Stimulated activated CD4-positive, alpha-beta T cell treated with anti-CD3 and anti-CD28 coated beads, TNF-alpha, amount 100 ng/mL, for 48 hours (primary cell): ENCODE data around the gene APBA3.

Source experiments
- DNase-seq, 3 donors: peaks; one replicate each; pipeline ENCODE4 v3.0.0-alpha.2; 2020; ENCODE audit warnings: low read depth in 3 of 3

Gene APBA3, protein sequence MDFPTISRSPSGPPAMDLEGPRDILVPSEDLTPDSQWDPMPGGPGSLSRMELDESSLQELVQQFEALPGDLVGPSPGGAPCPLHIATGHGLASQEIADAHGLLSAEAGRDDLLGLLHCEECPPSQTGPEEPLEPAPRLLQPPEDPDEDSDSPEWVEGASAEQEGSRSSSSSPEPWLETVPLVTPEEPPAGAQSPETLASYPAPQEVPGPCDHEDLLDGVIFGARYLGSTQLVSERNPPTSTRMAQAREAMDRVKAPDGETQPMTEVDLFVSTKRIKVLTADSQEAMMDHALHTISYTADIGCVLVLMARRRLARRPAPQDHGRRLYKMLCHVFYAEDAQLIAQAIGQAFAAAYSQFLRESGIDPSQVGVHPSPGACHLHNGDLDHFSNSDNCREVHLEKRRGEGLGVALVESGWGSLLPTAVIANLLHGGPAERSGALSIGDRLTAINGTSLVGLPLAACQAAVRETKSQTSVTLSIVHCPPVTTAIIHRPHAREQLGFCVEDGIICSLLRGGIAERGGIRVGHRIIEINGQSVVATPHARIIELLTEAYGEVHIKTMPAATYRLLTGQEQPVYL

DNA sequence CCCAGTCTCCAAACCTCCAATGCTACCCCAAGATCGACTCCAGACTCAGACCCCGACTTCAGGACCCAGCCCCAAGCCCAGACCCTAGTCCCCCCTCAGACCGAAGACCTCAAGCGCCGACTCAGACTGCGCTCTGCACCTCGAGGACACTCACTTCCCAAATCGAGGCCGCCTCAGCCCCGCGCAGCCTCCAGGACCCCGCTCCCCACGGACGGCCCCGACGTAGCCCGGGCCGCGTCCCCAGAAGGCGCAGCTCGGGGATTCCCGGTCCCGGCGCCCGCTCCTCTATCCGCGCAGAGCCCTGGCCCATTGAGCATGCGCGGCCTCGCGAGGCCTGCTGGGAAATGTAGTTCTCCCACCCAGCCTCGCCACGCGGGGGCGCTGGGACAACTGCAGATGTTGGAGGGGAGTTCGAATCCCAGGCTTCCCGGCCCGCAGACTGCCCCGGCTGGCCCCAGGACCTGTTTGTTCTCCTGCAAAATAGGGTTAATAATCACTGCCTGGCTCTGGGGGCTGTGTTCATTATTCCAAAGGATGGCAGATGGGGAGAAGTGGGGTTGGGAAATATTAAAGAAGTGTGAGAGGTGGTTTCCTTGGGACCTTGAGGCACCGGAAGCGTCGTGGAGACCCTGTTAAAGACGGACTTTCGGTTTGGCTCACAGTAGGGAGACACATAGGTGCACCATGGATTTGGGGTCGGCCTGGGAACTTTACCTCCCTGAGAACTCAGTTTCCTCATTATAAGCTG is at the start of gene APBA3:
APBA3 (minus strand) TSS at position 311 of the 748 bp plus-strand sequence. CDS start 1,428 bp downstream, outside the sequence.
- peak; percentile 92 to 96 (median 93) for DNase-seq

DNA sequence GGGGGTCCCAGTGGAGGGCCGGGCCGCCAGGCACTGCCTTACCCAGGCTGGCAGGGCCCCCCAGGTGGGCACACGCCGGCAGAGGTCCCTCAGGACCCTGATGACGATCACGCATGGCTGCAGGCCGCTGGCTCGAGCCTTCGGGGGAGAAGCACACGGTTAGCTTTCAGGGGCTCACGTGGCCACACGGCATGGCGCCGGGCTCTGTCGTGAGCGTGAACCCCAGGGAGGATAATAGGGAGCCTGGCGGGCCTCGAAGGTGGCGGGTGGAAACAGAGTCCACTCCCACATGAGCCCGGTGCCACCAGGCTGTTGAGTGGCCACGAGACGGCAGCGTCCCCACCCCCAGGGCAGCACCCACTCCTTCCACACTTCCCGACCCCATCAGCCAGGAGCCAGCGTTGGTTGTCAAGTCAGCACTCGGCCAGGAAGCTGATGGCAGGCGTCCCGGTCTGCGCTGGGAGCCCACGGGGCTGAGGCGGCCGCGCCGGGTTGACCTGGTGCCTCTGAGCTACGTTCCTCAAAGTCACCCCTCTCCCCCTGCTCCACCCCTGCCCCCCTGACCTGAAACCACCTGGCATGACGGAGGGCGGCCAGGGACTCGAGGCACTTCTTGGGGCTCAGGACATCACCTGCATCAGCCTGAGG is 49.3 kb upstream of the APBA3 start:
- no peak for DNase-seq

DNA sequence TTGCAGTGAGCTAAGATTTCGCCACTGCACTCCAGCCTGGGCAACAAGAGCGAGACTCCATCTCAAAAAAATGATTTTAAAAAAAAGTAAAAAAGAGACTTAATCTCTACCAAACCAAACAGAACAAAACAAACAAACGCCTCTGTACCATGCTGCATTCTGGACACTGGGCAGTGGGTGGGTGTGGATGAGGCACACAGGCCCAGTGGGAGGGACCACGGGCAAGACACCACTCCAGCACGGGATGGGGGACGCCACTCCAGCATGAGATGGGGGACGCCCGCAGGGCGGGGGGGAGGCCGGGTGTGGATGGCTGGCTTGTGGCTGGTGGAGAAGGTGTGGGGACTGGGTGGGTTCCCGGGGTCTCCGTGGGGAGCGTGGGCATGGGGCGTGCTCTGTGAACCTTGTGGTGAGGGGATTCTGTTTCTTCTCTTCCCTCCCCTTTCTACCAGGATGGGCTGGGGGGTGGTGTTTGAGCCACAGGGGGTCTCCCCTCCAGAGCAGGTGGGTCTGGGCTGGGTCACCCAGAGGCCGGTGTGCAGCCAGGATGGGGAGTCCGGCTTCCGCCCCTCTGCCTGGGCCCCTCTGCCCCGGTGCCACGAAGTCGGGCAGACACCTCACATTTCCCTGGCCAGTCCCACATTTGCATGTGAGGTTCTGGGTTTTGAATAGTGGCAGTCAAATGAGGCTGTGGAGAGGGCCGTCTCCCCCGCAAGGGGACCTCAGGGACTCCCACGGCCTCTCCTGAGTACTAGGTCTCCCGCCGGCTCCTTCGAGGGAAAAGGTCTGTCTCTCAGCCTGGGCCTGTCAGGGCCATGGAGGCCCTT is 48.6 kb upstream of the APBA3 start:
- DNase-seq: no peak

DNA sequence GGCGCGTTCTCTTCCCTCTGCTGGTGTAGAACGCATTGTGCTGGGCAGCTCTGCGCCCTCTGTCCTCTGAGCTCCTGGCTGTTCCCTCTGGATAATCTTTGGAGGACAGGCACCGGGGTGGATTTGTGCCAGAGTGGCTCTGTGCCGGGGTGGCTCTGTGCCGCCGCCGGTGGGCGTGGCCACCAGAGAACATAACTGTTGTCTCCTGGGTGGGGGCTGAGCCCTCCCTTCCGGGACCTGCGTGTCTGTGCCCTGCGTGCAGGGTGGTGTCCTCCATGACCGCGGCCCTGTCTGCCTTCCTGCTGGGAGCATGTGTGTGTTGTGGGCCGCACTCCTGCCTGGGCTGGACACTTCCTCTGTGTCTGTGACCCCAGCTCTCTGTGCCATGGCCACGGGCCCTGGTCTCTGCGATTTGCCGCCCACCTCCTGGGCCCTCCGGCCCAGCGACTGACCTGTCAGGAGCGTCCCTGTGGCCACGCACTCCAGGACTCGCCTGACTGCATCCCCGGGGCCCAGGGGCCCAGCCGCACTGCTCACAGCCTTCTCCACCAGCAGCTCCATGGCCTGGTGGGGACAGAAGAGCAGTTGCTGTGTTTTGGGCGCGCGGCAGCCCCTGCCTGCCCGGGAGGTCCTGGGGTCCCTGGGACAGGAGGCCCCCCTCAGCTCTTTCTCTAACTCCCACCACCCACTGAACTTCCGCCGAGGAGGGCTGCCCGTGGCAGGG is 47.1 kb upstream of the APBA3 start:
- no peak for DNase-seq

DNA sequence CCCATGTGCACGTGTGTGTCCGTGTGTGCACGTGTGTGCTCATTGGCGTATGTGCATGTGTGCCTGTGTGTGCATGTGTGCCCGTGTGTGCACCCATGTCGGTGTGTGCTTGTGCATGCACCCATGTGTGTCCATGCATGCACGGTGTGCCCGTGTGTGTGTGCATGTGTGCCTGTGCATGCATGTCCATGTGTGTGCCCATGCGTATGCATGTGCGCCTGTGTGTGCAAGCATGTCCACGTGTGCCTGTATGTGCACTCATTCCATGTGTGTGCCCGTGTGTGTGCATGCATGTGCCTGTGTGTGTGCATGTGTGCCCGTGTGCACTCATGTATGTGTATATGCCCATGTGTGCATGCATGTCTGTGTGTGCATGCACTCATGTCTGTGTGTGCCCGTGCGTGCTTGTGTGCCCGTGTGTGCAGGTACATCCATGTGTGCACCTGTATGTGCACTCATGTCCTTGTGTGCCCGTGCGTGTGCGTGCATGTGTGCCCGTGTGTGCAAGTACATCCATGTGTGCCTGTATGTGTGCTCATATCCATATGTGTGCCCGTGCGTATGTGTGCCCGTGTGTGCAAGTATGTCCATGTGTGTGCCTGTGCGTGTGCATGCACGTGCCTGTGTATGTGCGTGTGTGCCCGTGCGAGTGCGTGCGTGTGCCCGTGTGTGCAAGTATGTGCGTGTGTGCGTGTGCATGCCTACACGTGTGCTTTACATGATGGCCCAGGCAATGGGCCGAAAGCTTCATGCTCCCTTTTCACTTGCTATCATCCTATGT is 46.3 kb upstream of the APBA3 start:
- no peak for DNase-seq

DNA sequence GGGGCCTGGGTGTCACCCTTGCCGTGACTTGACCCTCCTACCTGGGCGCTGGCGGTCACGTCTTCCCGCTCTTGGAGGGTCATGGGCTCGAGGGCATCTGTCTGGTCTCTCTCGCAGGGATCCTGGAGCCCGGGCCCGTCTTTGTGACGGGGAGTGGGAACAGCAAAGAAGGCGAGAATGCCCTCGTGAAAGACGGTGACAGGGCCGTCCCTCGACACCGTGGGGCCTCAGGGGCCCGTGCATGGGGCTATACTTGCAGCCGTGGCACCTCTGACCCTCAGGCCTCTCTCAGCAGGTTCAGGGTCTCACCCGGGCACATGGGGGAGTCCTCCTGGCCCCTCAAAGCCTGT is 45.6 kb upstream of the APBA3 start:
- no peak for DNase-seq

DNA sequence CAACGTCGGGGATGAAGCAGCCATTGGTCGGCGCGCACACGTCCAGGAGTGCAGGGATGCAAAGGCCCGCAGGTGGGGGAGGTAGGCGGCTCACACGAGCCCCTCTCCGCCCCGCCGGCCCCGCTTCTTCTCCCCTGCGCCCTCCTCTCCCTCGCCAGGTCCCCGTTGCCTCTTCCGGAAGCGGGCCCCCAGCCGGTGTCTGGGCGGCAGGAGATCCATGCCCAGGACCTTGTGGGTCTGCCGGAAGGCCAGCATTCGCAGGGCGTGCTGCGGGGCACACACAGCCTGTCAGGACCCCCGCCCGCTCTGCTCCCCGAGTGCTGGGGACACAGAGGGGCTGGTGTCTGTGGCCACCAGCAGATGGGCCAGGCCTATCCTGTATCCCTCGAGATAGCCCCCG is 44.4 kb upstream of the APBA3 start:
- DNase-seq: no peak

DNA sequence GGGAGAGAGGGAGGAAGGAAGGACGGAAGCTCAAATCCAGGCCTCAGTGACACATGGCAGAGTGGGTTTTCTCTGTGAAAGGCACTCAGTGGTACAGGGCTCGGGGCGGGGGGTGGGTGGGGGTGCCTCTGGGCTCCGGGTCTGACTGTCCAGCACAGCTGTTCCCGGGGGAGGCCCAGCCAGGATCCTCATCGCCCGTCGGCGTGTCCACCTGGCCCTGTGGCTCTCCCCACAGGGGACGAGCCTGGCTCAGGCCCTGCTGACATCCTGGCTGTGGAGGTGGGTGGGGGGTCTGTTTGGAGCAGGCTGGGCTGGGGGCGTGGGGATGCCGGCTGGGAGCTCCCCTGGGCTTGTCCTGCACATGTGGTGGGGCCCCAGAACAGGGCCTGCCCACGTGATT is 42.9 kb upstream of the APBA3 start:
- no peak for DNase-seq

DNA sequence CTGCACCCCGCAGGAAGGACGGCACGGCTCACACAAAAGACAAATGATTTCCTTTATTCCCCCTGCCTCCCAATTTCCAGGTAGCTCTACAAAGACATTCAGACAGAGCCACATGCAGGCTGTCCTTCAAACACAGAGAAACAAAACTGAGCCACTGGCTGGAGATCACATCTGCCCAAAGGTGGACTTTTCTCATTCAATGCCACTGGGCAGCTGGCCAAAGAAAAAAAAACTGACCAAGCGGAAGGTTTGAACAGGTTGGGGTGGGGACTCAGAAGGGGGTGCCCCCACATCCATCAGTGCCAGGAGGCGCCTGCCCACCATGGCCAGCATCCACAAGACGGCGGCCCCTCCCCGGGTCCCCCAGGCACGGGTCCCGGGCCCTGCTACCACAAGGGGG is 42.5 kb upstream of the APBA3 start:
- no peak for DNase-seq

DNA sequence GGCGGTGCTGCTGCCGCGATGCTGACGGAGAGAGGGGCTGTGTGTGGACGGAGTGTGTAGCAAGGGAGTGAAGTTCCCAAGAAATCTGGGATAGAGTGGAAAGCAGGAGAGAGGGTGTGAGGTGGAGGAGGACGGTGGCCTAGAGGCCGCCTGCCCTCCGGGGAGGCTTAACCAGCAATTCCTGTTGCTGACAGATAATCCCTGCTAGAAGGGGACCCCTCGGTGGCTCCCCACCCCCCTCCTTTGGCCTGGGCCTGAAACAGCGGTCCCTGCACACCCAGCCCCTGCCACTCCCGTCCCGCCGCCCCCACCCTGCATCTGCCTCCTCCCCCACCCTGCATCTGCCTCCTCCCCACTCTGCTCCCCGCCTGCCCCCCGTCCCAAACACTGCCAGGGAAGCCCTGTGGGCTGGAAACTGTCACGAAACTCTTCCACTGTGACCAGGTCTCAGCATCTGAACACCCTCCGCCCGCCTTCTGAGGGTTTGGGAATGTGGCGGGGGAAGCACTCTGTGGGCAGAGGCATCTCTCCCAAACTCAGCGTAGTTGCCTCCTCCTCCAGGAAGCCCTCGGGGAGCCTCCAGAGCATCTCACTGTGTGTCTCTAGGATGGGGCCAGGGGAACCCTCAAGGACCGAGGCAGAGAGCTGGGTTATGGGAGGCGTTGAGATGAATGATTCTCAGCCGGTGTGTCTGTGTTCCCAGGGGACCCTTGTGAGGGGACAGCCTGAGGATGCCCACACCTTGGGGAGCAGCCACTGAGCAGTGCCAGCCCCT is 41.8 kb upstream of the APBA3 start:
- no peak for DNase-seq

DNA sequence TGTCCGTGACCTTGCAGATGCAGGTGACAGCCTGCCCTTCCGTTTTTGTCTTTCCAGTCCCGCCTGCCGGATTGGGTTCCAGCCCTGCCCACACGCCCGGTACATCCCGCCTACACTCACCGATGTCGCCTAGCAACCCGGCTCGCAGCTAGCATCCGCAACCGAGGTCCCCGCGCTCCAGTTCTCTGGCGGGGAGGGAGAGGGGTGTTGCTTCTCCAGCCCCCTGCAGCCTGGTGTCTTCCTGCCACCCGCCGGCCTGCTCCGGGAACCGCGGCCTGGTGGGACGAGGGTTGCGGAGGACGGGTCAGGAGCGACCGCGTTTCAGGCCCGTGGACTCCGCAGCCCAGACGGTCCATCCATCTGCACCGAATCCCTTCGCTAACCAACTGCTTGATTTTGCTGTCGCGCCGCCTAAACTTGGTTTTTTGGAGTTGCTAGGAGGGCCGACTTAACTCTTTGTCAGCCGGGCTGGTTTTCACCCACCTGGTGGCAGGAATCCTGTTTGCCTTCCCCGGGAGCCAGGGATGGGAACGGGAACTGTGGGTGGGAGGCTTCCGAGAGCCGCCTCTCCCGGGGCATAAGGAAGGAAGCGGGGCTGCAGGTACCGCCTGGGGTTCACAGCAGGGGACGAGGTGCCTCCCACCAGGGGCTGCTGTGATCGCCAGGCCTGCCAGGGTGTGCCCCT is 40.1 kb upstream of the APBA3 start:
- DNase-seq: peak in 2 of 3 donors; percentile 27 to 54

DNA sequence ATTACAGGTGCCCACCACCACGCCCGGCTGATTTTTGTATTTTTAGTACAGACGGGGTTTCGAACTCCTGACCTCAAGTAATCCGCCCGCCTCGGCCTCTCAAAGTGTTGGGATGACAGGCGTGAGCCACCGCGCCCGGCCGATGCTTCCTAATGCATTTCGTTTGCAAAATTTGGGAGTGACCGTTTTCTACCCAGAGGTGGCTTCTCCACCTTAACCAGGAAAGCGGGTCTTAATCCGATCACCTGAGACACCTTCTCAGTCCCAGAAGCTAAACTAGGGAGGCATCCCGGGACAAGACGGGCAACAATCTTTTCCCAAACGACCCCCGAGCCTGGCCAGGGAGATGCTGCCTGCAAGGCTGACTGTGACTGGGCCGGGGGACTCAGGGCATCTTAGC is 39.5 kb upstream of the APBA3 start:
- DNase-seq: no peak

DNA sequence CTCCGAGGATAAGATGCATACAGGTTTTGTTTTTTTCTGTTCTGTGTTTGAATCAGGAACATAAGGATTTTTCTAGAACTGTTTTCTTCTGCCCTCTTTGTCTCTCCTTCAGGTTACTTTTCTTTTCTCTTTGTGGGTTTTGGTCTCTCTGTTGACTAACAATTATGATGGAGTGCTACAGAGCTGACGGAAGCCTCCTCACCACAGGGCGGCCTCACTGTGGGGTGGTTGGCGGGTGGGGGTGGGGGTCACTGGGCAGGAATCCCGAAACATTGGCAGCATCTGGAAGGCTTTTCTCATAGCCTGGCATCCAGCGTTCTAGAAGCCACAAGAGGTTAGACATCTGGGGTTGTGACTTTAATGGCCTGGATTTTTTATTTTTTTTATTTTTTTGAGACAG is 36.6 kb upstream of the APBA3 start:
- DNase-seq: no peak

DNA sequence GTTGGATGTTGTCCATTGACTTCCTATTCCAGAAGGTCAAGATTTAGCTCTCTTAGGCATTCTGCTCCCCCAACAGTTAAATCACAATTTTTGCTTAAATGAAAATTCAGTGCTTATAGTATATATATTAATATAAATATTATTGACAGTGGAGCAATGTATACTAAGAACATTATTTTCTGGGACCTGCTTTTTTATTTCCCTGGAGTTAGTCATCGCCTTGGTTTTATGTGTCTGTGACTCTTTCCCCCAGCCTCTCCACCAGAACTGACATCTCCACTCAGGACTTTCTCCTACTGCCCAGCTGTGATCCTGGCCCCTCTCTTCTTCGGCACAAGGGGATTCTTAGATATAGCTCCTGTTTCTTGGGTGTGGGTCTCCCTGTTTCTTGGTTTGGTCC is 34.9 kb upstream of the APBA3 start:
- DNase-seq: no peak

DNA sequence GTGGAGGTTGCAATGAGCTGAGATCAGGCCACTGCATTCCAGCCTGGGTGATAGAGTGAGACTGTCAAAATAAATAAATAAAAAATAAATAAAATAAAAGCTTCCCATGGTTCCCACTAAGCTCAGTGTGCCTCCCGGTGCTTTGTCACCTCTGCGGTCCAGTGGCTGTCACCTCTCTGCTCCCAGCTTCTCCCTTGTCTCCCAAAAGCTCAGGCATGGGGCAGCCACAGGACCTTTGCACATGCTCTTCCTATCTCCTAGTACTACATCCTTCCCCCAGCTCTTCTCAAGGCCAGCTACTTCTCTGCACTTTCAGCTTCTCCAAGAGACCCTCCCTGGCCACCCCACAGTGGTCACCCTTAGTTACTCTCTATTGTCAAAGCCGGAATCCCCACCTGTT is 32.3 kb upstream of the APBA3 start:
- DNase-seq: no peak

DNA sequence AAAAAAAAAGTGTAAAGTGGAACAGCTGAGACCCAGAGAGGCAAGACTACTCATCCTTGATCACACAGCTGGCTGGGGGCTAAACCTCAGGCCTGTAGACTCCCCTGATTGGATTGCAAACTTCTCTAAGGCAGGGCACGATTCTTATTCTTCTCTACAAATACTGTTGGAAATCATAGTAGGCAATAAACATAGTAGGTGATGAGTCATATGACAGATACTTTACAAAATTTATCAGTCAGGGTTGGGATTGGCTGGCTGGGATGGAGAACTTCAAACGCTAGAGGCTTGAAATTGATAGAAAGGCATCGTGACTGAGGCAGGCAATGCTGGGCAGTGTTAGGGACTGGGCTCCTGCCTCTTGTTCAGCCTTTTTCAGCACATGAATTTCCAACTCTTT is 30.6 kb upstream of the APBA3 start:
- DNase-seq: no peak

DNA sequence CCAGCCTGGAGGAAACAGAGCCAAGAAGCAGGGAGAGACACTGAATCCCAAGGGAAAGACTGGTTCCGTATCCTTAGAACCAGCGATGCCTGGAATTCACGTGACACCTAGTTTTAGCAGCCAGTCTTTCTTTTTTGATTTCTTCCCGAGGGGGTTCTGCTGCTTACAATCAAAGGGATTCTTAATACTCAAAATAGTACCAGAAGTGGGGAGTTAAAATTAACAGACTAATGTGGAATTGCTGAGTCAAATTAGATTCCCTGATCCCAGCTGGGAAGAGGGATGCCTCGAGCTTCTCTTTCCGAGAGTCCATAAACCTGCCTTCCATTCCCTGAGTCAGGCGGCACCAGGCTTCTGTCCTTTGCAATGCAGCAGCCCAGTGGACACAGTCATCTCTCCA is 29.4 kb upstream of the APBA3 start:
- no peak for DNase-seq

DNA sequence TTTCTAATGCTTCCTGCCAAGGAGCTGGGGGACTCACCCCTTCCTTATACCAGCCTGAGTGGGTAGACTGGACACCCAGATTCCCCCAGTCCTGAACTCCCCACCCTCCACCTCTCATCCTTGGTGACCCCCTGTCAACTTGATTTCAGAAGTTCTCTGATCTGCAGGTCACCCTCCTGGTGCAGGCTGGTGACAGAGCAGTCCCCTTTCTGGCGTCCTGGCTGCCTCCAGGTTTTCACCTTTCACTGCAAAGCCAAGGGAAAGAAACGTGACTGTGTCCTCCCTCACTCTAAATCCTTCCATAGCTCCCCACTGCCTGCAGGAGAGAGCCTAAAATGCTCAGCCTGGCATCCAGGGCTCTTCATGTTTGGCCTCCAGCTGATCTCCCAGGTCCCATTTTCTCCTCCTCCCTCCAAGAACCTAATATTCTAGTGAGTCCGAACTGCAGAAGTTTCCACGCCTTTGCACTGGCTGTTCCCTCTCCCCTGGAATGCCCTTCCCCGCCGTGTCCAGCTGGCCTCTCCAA is 28.8 kb upstream of the APBA3 start:
- no peak for DNase-seq
